ENCODE results near the gene PRR14L.

DNA sequence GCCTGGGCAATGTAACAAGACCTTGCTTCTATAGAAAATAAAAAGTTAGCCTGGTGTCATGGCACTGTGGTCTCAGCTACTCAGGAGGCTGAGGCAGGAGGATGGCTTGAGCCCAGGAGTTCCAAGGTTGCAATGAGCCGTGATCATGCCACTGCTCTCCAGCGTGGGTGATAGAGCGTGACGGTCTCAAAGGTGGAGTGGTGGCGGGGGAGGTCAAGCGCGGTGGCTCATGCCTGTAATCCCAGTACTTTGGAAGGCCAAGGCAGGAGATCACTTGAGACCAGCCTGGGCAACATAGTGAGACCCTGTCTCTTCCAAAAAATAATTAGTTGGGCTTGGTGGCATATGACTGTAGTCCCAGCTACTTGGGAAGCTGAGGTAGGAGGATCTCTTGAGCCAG, 71.2 kb downstream of the PRR14L start:
- TF ChIP-seq, protein P1, sequence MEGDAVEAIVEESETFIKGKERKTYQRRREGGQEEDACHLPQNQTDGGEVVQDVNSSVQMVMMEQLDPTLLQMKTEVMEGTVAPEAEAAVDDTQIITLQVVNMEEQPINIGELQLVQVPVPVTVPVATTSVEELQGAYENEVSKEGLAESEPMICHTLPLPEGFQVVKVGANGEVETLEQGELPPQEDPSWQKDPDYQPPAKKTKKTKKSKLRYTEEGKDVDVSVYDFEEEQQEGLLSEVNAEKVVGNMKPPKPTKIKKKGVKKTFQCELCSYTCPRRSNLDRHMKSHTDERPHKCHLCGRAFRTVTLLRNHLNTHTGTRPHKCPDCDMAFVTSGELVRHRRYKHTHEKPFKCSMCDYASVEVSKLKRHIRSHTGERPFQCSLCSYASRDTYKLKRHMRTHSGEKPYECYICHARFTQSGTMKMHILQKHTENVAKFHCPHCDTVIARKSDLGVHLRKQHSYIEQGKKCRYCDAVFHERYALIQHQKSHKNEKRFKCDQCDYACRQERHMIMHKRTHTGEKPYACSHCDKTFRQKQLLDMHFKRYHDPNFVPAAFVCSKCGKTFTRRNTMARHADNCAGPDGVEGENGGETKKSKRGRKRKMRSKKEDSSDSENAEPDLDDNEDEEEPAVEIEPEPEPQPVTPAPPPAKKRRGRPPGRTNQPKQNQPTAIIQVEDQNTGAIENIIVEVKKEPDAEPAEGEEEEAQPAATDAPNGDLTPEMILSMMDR (CRISPR knock-in tag; IDR thresholded peaks at IDR 0.05), result no peak
- TF ChIP-seq BCL6 (CRISPR knock-in tag; IDR thresholded peaks at IDR 0.05) (no peak), SMC3 (IDR thresholded peaks at IDR 0.05; ENCODE audit: low read length) (no peak)
- TF ChIP-seq, protein P2, sequence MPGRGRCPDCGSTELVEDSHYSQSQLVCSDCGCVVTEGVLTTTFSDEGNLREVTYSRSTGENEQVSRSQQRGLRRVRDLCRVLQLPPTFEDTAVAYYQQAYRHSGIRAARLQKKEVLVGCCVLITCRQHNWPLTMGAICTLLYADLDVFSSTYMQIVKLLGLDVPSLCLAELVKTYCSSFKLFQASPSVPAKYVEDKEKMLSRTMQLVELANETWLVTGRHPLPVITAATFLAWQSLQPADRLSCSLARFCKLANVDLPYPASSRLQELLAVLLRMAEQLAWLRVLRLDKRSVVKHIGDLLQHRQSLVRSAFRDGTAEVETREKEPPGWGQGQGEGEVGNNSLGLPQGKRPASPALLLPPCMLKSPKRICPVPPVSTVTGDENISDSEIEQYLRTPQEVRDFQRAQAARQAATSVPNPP (CRISPR knock-in tag; IDR thresholded peaks at IDR 0.05), result no peak
- TF ChIP-seq, protein P3, sequence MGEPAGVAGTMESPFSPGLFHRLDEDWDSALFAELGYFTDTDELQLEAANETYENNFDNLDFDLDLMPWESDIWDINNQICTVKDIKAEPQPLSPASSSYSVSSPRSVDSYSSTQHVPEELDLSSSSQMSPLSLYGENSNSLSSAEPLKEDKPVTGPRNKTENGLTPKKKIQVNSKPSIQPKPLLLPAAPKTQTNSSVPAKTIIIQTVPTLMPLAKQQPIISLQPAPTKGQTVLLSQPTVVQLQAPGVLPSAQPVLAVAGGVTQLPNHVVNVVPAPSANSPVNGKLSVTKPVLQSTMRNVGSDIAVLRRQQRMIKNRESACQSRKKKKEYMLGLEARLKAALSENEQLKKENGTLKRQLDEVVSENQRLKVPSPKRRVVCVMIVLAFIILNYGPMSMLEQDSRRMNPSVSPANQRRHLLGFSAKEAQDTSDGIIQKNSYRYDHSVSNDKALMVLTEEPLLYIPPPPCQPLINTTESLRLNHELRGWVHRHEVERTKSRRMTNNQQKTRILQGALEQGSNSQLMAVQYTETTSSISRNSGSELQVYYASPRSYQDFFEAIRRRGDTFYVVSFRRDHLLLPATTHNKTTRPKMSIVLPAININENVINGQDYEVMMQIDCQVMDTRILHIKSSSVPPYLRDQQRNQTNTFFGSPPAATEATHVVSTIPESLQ (CRISPR knock-in tag; conservative IDR thresholded peaks at IDR 0.05), result no peak

Measured in HepG2 (cell line).